CD4-positive, alpha-beta T cell treated with Interleukin-4 for 1 hour (primary cell): Measurements from ENCODE around the gene MACROD2.

ENCODE experiments used
- DNase-seq, 2 donors: peaks; one replicate each; pipeline ENCODE4 v3.0.0-alpha.2; 2020 to 2022

Gene MACROD2

GRCh38 chr20:15578113-15578512 is 1582.8 kb downstream of the MACROD2 start:
- no peak for DNase-seq

- no peak for DNase-seq
These were observed 1584.4 kb downstream of the MACROD2 start for GRCh38 chr20:15579688-15580087.

GRCh38 chr20:15582146-15582760 is 1586.9 kb downstream of the MACROD2 start:
- no peak for DNase-seq

GRCh38 chr20:15584507-15584906 is 1589.2 kb downstream of the MACROD2 start:
- DNase-seq = no peak

GRCh38 chr20:15593081-15593480 is 1597.8 kb downstream of the MACROD2 start:
- DNase-seq = no peak

- DNase-seq = no peak
These were observed 1598.9 kb downstream of the MACROD2 start for GRCh38 chr20:15594158-15594695.

GRCh38 chr20:15596220-15596890 is 1601.0 kb downstream of the MACROD2 start:
- DNase-seq = no peak

GRCh38 chr20:15597306-15597705 is 1602.0 kb downstream of the MACROD2 start:
- DNase-seq = no peak

GRCh38 chr20:15599961-15600360 is 1604.6 kb downstream of the MACROD2 start:
- DNase-seq = no peak

- no peak for DNase-seq
These were observed 1605.2 kb downstream of the MACROD2 start for GRCh38 chr20:15600565-15600964.

GRCh38 chr20:15603506-15603905 is 1608.2 kb downstream of the MACROD2 start:
- DNase-seq = no peak

GRCh38 chr20:15603978-15604805 is 1608.9 kb downstream of the MACROD2 start:
- no peak for DNase-seq

GRCh38 chr20:15609921-15610320 is 1614.6 kb downstream of the MACROD2 start:
- DNase-seq = no peak

GRCh38 chr20:15610787-15611186 is 1615.5 kb downstream of the MACROD2 start:
- no peak for DNase-seq

GRCh38 chr20:15611541-15611940 is 1616.2 kb downstream of the MACROD2 start:
- no peak for DNase-seq

GRCh38 chr20:15612198-15612597 is 1616.9 kb downstream of the MACROD2 start:
- DNase-seq = no peak

- no peak for DNase-seq
These were observed 1617.5 kb downstream of the MACROD2 start for GRCh38 chr20:15612769-15613168.

GRCh38 chr20:15613530-15613929 is 1618.2 kb downstream of the MACROD2 start:
- no peak for DNase-seq

GRCh38 chr20:15616626-15617025 is 1621.3 kb downstream of the MACROD2 start:
- no peak for DNase-seq

- no peak for DNase-seq
These were observed 1622.8 kb downstream of the MACROD2 start for GRCh38 chr20:15618110-15618509.

- no peak for DNase-seq
These were observed 1623.6 kb downstream of the MACROD2 start for GRCh38 chr20:15618912-15619311.

- DNase-seq = no peak
These were observed 1624.0 kb downstream of the MACROD2 start for GRCh38 chr20:15619341-15619740.

GRCh38 chr20:15619816-15620215 is 1624.5 kb downstream of the MACROD2 start:
- DNase-seq = no peak

GRCh38 chr20:15622368-15622767 is 1627.1 kb downstream of the MACROD2 start:
- DNase-seq = no peak
